ENCODE results near the gene FBXL5. TPM values are rescaled to one million over a fixed set of nuclear protein-coding genes. Genes with fewer than 3 reads are reported as not detected.

FBXL5 gene
- total and polyA plus RNA-seq, 2 donors from 2014 or later, result 95.3 to 98.4 TPM

GRCh38 chr4:15562623-15563022, 92.5 kb downstream of the FBXL5 start:
- no peak for TF ChIP-seq CTCF (IDR thresholded peaks at IDR 0.05; ENCODE audit: borderline replicate concordance, extremely low read depth, insufficient read depth)
- FAIRE-seq (no peak), DNase-seq (no peak)
- intact Hi-C loops (cut with DNase I), result no loop called here
- Histone ChIP-seq H3K4me3 (ENCODE audit: low read length in 3 of 3) (no peak overlapping the region), H3K9ac (ENCODE audit: low read length in 3 of 3) (no peak overlapping the region), H3K9me3 (ENCODE audit: control insufficient read depth in 2 of 3, insufficient read depth in 1 of 3, low read length in 3 of 3) (no peaks in the 10 kb centered on the region), H3K27me3 (ENCODE audit: control insufficient read depth, insufficient read depth, low read length) (no peaks in the 10 kb centered on the region), H3K4me1 (ENCODE audit: control insufficient read depth in 2 of 3, insufficient read depth in 2 of 3, low read depth in 1 of 3, low read length in 3 of 3) (no peaks in the 10 kb centered on the region), H3K36me3 (ENCODE audit: control insufficient read depth in 2 of 3, insufficient read depth in 3 of 3, low read length in 3 of 3) (peaks cover 3 to 28% (median 13%) of the 10 kb centered on the region in 3 donors), H3K27ac (ENCODE audit: low read depth in 2 of 2, low read length in 2 of 2) (no peak overlapping the region)

- Histone ChIP-seq H3K9ac (ENCODE audit: low read length in 3 of 3) (no peak overlapping the region), H3K4me3 (ENCODE audit: low read length in 3 of 3) (no peak overlapping the region), H3K27me3 (ENCODE audit: control insufficient read depth, insufficient read depth, low read length) (no peaks in the 10 kb centered on the region), H3K36me3 (ENCODE audit: control insufficient read depth in 2 of 3, insufficient read depth in 3 of 3, low read length in 3 of 3) (peaks cover 3 to 25% (median 12%) of the 10 kb centered on the region in 3 donors), H3K4me1 (ENCODE audit: control insufficient read depth in 2 of 3, insufficient read depth in 2 of 3, low read depth in 1 of 3, low read length in 3 of 3) (no peaks in the 10 kb centered on the region), H3K27ac (ENCODE audit: low read depth in 2 of 2, low read length in 2 of 2) (no peak overlapping the region), H3K9me3 (ENCODE audit: control insufficient read depth in 2 of 3, insufficient read depth in 1 of 3, low read length in 3 of 3) (no peaks in the 10 kb centered on the region)
- no peak for TF ChIP-seq CTCF (IDR thresholded peaks at IDR 0.05; ENCODE audit: borderline replicate concordance, extremely low read depth, insufficient read depth)
- FAIRE-seq (no peak), DNase-seq (no peak)
- intact Hi-C loops (cut with DNase I), result no loop called here
Observed at GRCh38 chr4:15562114-15562513, 93.0 kb downstream of the FBXL5 start.

GRCh38 chr4:15558561-15558960, 96.6 kb downstream of the FBXL5 start:
- intact Hi-C loops (cut with DNase I), result no loop called here
- H3K4me1 ChIP-seq (ENCODE audit: control insufficient read depth in 2 of 3, insufficient read depth in 2 of 3, low read depth in 1 of 3, low read length in 3 of 3), result no peaks in the 10 kb centered on the region
- H3K36me3 ChIP-seq (ENCODE audit: control insufficient read depth in 2 of 3, insufficient read depth in 3 of 3, low read length in 3 of 3), result peaks cover 3 to 17% (median 8%) of the 10 kb centered on the region in 3 donors
- H3K4me3 ChIP-seq (ENCODE audit: low read length in 3 of 3), result no peak overlapping the region
- FAIRE-seq (no peak), DNase-seq (no peak)
- H3K27me3 ChIP-seq (ENCODE audit: control insufficient read depth, insufficient read depth, low read length), result no peaks in the 10 kb centered on the region
- TF ChIP-seq CTCF (IDR thresholded peaks at IDR 0.05; ENCODE audit: borderline replicate concordance, extremely low read depth, insufficient read depth), result no peak
- H3K9ac ChIP-seq (ENCODE audit: low read length in 3 of 3), result no peak overlapping the region
- H3K9me3 ChIP-seq (ENCODE audit: control insufficient read depth in 2 of 3, insufficient read depth in 1 of 3, low read length in 3 of 3), result no peaks in the 10 kb centered on the region
- H3K27ac ChIP-seq (ENCODE audit: low read depth in 2 of 2, low read length in 2 of 2), result no peak overlapping the region
